Trophoblast cell (in vitro differentiated cells and primary cell): ENCODE results near the gene GOLGA3.

Experiments
- DNase-seq, 2 donors: peaks; one replicate each; pipeline ENCODE4 v3.0.0-alpha.2; 2016
- H2AFZ ChIP-seq: 2 replicates; pipeline ENCODE4 v1.6.1; 2013; ENCODE audit warnings: low read length, moderate library complexity, mild to moderate bottlenecking; ENCODE audit not compliant: insufficient read depth, poor library complexity
- H2AK5ac ChIP-seq: 2 replicates; pipeline ENCODE4 v1.6.1; 2013; ENCODE audit warnings: mild to moderate bottlenecking, low read length
- H2BK120ac ChIP-seq: 2 replicates; pipeline ENCODE4 v1.6.1; 2013; ENCODE audit warnings: low read length, mild to moderate bottlenecking, moderate library complexity; ENCODE audit not compliant: insufficient read depth, poor library complexity
- H2BK12ac ChIP-seq: 2 replicates; pipeline ENCODE4 v1.6.1; 2013; ENCODE audit warnings: mild to moderate bottlenecking, low read length, moderate library complexity
- H2BK5ac ChIP-seq: 2 replicates; pipeline ENCODE4 v1.6.1; 2013; ENCODE audit warnings: low read length, low read depth, moderate library complexity, mild to moderate bottlenecking; ENCODE audit not compliant: poor library complexity
- H3K14ac ChIP-seq: 2 replicates; pipeline ENCODE4 v1.6.1; 2013; ENCODE audit warnings: mild to moderate bottlenecking, low read length
- H3K18ac ChIP-seq: 2 replicates; pipeline ENCODE4 v1.6.1; 2013; ENCODE audit warnings: mild to moderate bottlenecking, low read length
- H3K23ac ChIP-seq: 2 replicates; pipeline ENCODE4 v1.6.1; 2013; ENCODE audit warnings: low read length
- H3K27ac ChIP-seq: 2 replicates; pipeline ENCODE4 v1.5.1; 2013; ENCODE audit warnings: low read depth, mild to moderate bottlenecking, inconsistent platforms, low read length, moderate library complexity
- H3K27me3 ChIP-seq: 2 replicates; pipeline ENCODE4 v1.6.1; 2013; ENCODE audit warnings: inconsistent platforms, mild to moderate bottlenecking, low read length, moderate library complexity; ENCODE audit not compliant: insufficient read depth
- H3K36me3 ChIP-seq, 2 experiments: 1 replicate in 1 of 2; 2 replicates in 1 of 2; pipeline ENCODE4 v1.6.1; 2013; ENCODE audit warnings: low read length in 2 of 2, mild to moderate bottlenecking in 2 of 2, moderate library complexity in 1 of 2; ENCODE audit not compliant: insufficient read depth in 2 of 2, control insufficient read depth in 1 of 2
- H3K4ac ChIP-seq: 2 replicates; pipeline ENCODE4 v1.6.1; 2013; ENCODE audit warnings: low read depth, mild to moderate bottlenecking, low read length, moderate library complexity
- H3K4me1 ChIP-seq, 2 experiments: 1 replicate in 1 of 2; 2 replicates in 1 of 2; pipeline ENCODE4 v1.6.1; 2013; ENCODE audit warnings: low read length in 2 of 2, mild to moderate bottlenecking in 2 of 2, moderate library complexity in 1 of 2; ENCODE audit not compliant: insufficient read depth in 2 of 2, control insufficient read depth in 1 of 2
- H3K4me2 ChIP-seq: 2 replicates; pipeline ENCODE4 v1.6.1; 2013; ENCODE audit warnings: inconsistent platforms, mild to moderate bottlenecking, low read length, moderate library complexity
- H3K4me3 ChIP-seq: 2 replicates; pipeline ENCODE4 v1.5.1; 2013; ENCODE audit warnings: mild to moderate bottlenecking, low read depth, low read length, inconsistent platforms
- H3K79me1 ChIP-seq: one replicate; pipeline ENCODE4 v1.6.1; 2013; ENCODE audit warnings: low read length
- H3K79me2 ChIP-seq: 2 replicates; pipeline ENCODE4 v1.6.1; 2013; ENCODE audit warnings: low read length, mild to moderate bottlenecking; ENCODE audit not compliant: control insufficient read depth, insufficient read depth, poor library complexity
- H3K9ac ChIP-seq: 2 replicates; pipeline ENCODE4 v1.6.1; 2013; ENCODE audit warnings: mild to moderate bottlenecking, low read length
- H3K9me3 ChIP-seq: 2 replicates; pipeline ENCODE4 v1.6.1; 2013; ENCODE audit warnings: low read depth, mild to moderate bottlenecking, control low read depth, inconsistent platforms, low read length; ENCODE audit not compliant: insufficient read depth
- H4K12ac ChIP-seq: 2 replicates; pipeline ENCODE4 v1.6.1; 2013; ENCODE audit warnings: low read depth, mild to moderate bottlenecking, low read length, moderate library complexity
- H4K8ac ChIP-seq: 2 replicates; pipeline ENCODE4 v1.6.1; 2013; ENCODE audit warnings: low read depth, mild to moderate bottlenecking, low read length, moderate library complexity
- H4K91ac ChIP-seq: one replicate; pipeline ENCODE4 v1.6.1; 2013; ENCODE audit warnings: low read depth, mild to moderate bottlenecking, low read length, moderate library complexity
- WGBS: extraction: QIAGEN DNeasy Blood & Tissue Kit; methylation state at CpG from one replicate; pipeline ENCODE4 v1.1.7; 2013; ENCODE audit warnings: missing lambda C conversion rate; ENCODE audit not compliant: insufficient read length, insufficient coverage; ENCODE audit errors: extremely low coverage; 5-methylcytosine and 5-hydroxymethylcytosine counted together

Gene GOLGA3

GRCh38 chr12:132784580-132784979 lies 44.1 kb downstream of the GOLGA3 start:
- H4K12ac ChIP-seq: no peak overlapping the region
- no peak overlapping the region for H3K18ac ChIP-seq
- no peak overlapping the region for H3K4me3 ChIP-seq
- no peak overlapping the region for H2AFZ ChIP-seq
- H3K4ac ChIP-seq: no peak overlapping the region
- H3K23ac ChIP-seq: no peak overlapping the region
- H2AK5ac ChIP-seq: no peak overlapping the region
- no peak overlapping the region for H2BK120ac ChIP-seq
- H3K4me1 ChIP-seq: no peaks in the 10 kb centered on the region
- H3K4me2 ChIP-seq: no peak overlapping the region
- peaks cover 87 to 90% of the 10 kb centered on the region in 2 experiments for H3K36me3 ChIP-seq
- no peaks in the 10 kb centered on the region for H3K79me2 ChIP-seq
- no peak overlapping the region for H2BK12ac ChIP-seq
- no peak for DNase-seq
- no peaks in the 10 kb centered on the region for H3K27me3 ChIP-seq
- no peak overlapping the region for H3K14ac ChIP-seq
- no peak overlapping the region for H4K8ac ChIP-seq
- no peak overlapping the region for H3K9ac ChIP-seq
- WGBS: no CpG with 5 or more reads among the region's 9 CpGs
- H3K9me3 ChIP-seq: peaks cover 15% of the 10 kb centered on the region
- no peak overlapping the region for H4K91ac ChIP-seq
- no peak overlapping the region for H3K27ac ChIP-seq
- H2BK5ac ChIP-seq: no peak overlapping the region
- H3K79me1 ChIP-seq: no peaks in the 10 kb centered on the region

- peak overlapping the region; percentile 4 for H3K4me3 ChIP-seq
- no peak overlapping the region for H3K27ac ChIP-seq
- H3K4me1 ChIP-seq: no peaks in the 10 kb centered on the region
- H3K9ac ChIP-seq: no peak overlapping the region
- H3K36me3 ChIP-seq: peaks cover 83 to 86% of the 10 kb centered on the region in 2 experiments
- no peak overlapping the region for H2BK12ac ChIP-seq
- H4K8ac ChIP-seq: no peak overlapping the region
- no peak overlapping the region for H4K91ac ChIP-seq
- H4K12ac ChIP-seq: no peak overlapping the region
- H3K4me2 ChIP-seq: no peak overlapping the region
- no peaks in the 10 kb centered on the region for H3K27me3 ChIP-seq
- H2BK5ac ChIP-seq: no peak overlapping the region
- H2BK120ac ChIP-seq: no peak overlapping the region
- H3K23ac ChIP-seq: no peak overlapping the region
- H3K9me3 ChIP-seq: peaks cover 12% of the 10 kb centered on the region
- H3K4ac ChIP-seq: no peak overlapping the region
- H2AK5ac ChIP-seq: no peak overlapping the region
- WGBS: no CpG with 5 or more reads among the region's 22 CpGs
- no peak overlapping the region for H3K14ac ChIP-seq
- H3K18ac ChIP-seq: no peak overlapping the region
- no peak overlapping the region for H2AFZ ChIP-seq
- DNase-seq: peak in 1 of 2 donors; percentile 23
- H3K79me1 ChIP-seq: no peaks in the 10 kb centered on the region
- H3K79me2 ChIP-seq: no peaks in the 10 kb centered on the region
Observed at GRCh38 chr12:132783917-132784531, 44.6 kb downstream of the GOLGA3 start.

GRCh38 chr12:132781938-132782337 lies 46.7 kb downstream of the GOLGA3 start:
- H3K36me3 ChIP-seq: peaks cover 85 to 86% of the 10 kb centered on the region in 2 experiments
- no peak overlapping the region for H3K27ac ChIP-seq
- no peak overlapping the region for H3K9ac ChIP-seq
- H3K79me1 ChIP-seq: no peaks in the 10 kb centered on the region
- no peak overlapping the region for H4K12ac ChIP-seq
- H3K4me3 ChIP-seq: no peak overlapping the region
- H2BK120ac ChIP-seq: no peak overlapping the region
- H3K18ac ChIP-seq: no peak overlapping the region
- H3K23ac ChIP-seq: no peak overlapping the region
- no CpG with 5 or more reads among the region's 12 CpGs for WGBS
- no peaks in the 10 kb centered on the region for H3K4me1 ChIP-seq
- H2AFZ ChIP-seq: no peak overlapping the region
- no peak for DNase-seq
- no peaks in the 10 kb centered on the region for H3K27me3 ChIP-seq
- no peak overlapping the region for H2AK5ac ChIP-seq
- H3K14ac ChIP-seq: no peak overlapping the region
- no peak overlapping the region for H2BK5ac ChIP-seq
- H3K79me2 ChIP-seq: no peaks in the 10 kb centered on the region
- H3K4ac ChIP-seq: no peak overlapping the region
- H4K8ac ChIP-seq: no peak overlapping the region
- H3K4me2 ChIP-seq: no peak overlapping the region
- no peak overlapping the region for H2BK12ac ChIP-seq
- no peak overlapping the region for H4K91ac ChIP-seq
- peaks cover 11% of the 10 kb centered on the region for H3K9me3 ChIP-seq

GRCh38 chr12:132779781-132780353 lies 48.8 kb downstream of the GOLGA3 start:
- Histone ChIP-seq H3K4me2 (no peak overlapping the region), H3K14ac (no peak overlapping the region), H4K91ac (no peak overlapping the region), H3K79me1 (no peaks in the 10 kb centered on the region), H3K4me3 (no peak overlapping the region), H4K8ac (no peak overlapping the region), H4K12ac (no peak overlapping the region), H2BK120ac (no peak overlapping the region), H3K36me3 (peaks cover 81 to 89% of the 10 kb centered on the region in 2 experiments), H2BK12ac (no peak overlapping the region), H3K27ac (no peak overlapping the region), H2AK5ac (no peak overlapping the region), H3K18ac (no peak overlapping the region), H3K9ac (no peak overlapping the region), H3K79me2 (no peaks in the 10 kb centered on the region), H3K9me3 (peaks cover 9% of the 10 kb centered on the region), H3K4ac (no peak overlapping the region), H3K4me1 (no peaks in the 10 kb centered on the region), H2BK5ac (no peak overlapping the region), H2AFZ (no peak overlapping the region), H3K23ac (no peak overlapping the region), H3K27me3 (no peaks in the 10 kb centered on the region)
- WGBS: no CpG with 5 or more reads among the region's 30 CpGs
- no peak for DNase-seq
